Psoas muscle (tissue), 8 donors: ENCODE measurements around the gene CYP2D6. TPM values are rescaled to one million over a fixed set of nuclear protein-coding genes. Genes with fewer than 3 reads are reported as not detected.

Experiments
- ATAC-seq, 4 donors: fragments of 200-7000 bp; cut with Tn5 transposase; one replicate each; pipeline ENCODE4 v1.9.1; 2020; ENCODE audit warnings: moderate library complexity in 3 of 4, mild to moderate bottlenecking in 2 of 4
- DNase-seq, 2 donors: peaks; one replicate each; pipeline ENCODE4 v3.0.0-alpha.2; 2020
- H3K27ac ChIP-seq: fragments of 200-600 bp; one replicate; pipeline ENCODE4 v1.8.0; 2022
- H3K27me3 ChIP-seq, 3 donors: fragments of 200-600 bp in 1 of 3; one replicate each; pipeline versions ENCODE4 v1.6.1 to v1.8.0; 2013 to 2022; ENCODE audit warnings: low read length in 2 of 3, mild to moderate bottlenecking in 2 of 3, moderate library complexity in 1 of 3; ENCODE audit not compliant: insufficient read depth in 3 of 3
- H3K36me3 ChIP-seq, 2 donors: fragments of 200-600 bp in 1 of 2; one replicate each; pipeline versions ENCODE4 v1.6.1 to v1.8.0; 2013 to 2022; ENCODE audit warnings: low read depth in 1 of 2, mild to moderate bottlenecking in 1 of 2, moderate library complexity in 1 of 2; ENCODE audit not compliant: insufficient read depth in 1 of 2
- H3K4me1 ChIP-seq: fragments of 200-600 bp; one replicate; pipeline ENCODE4 v1.8.0; 2022
- H3K4me3 ChIP-seq: fragments of 200-600 bp; one replicate; pipeline ENCODE4 v1.8.0; 2022; ENCODE audit warnings: mild to moderate bottlenecking
- H3K9me3 ChIP-seq: fragments of 200-600 bp; one replicate; pipeline ENCODE4 v1.8.0; 2022
- WGBS, 3 donors: extraction: QIAGEN DNeasy Blood & Tissue Kit; methylation state at CpG; one replicate each; pipeline versions ENCODE4 v1.1.6 to v1.1.7; 2013; 5-methylcytosine and 5-hydroxymethylcytosine counted together
- intact Hi-C, 2 donors: fragments of 100-400 bp; cut with DNase I; formaldehyde crosslinking; loops; one replicate each; pipeline versions ENCODE4 v1.11.0 to v1.14.2; 2022
- polyA plus RNA-seq, 3 donors: library from polyadenylated mRNA; stranded (reverse); fragments of 200-250 nt; gene quantifications; one replicate each; pipeline ENCODE4 v1.2.3, GENCODE V29; 2013
- total RNA-seq, 4 donors: library from RNA; stranded (reverse); fragmentation: NEBNext Ultra II Directional in 2 of 4; extraction: Animal tissue kit (Norgen Biotek cat#: 25700) in 2 of 4; gene quantifications; one replicate each; pipeline versions ENCODE4 v1.2.1 to v1.2.4, GENCODE V29; 2021 to 2023
- TF ChIP-seq, protein P1 (sequence below): fragments of 200-600 bp; IDR thresholded peaks from one replicate; pipeline ENCODE4 v1.8.0; 2022; ENCODE audit warnings: antibody characterized with exemption
- donor health status: healthy with polysubstance abuse.
- donor health status: DM: no; HTN: no; CAD: no; lungs with moderate emphysema.
- donor health status: Bipolar disorder and iron deficiency.
- donor health status: healthy.
- donor health status: DM: yes; HTN: yes; CAD: no.
- donor health status: DM: no; HTN: no; CAD: no.
- donor health status: DM: no; HTN: no; CAD: no.
- donor health status: DM: yes; HTN: yes; CAD: no.

The CYP2D6 gene
- total and polyA plus RNA-seq, 7 donors: 0.03 to 0.44 (median 0.21) TPM; not detected in 1

DNA sequence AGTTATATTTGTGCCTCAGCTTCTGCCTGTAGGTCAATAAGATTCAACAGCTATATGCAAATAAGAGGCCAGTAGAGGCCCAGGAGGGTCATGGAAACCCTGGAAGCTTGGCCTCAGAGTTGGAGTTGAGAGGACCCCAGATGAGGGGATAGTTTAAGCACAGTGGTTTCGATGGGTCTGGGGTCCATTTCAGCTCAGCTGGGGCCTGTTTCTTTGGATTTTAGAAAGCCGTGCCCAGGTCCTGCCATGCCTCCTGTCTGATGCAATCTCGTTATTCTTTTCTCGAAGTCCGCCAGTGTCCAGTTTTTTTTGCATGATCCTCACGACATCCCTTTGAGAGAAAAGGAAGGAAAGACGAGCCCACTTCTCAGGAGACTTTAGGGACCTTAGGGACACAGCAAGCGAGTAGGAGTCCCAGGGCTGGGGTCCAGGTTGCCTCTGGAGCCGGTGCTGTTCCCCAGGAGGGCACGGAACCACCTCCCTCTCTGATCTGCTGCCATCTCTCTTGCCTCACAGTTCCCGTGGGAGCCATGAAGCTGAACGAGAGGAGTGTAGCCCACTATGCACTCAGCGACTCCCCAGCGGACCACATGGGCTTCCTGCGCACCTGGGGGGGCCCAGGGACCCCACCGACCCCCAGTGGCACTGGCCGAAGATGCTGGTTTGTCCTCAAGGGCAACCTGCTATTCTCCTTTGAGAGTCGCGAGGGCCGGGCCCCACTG is 53.7 kb downstream of the CYP2D6 start:
- Histone ChIP-seq H3K36me3 (peaks cover 0 to 12% of the 10 kb centered on the region in 2 donors), H3K4me1 (peaks cover 29% of the 10 kb centered on the region), H3K9me3 (no peaks in the 10 kb centered on the region), H3K4me3 (no peak overlapping the region), H3K27me3 (no peaks in the 10 kb centered on the region), H3K27ac (no peak overlapping the region)
- DNase-seq (peak in 1 of 2 donors; percentile 49), ATAC-seq (no peak)
- intact Hi-C loops: loop anchor here in 1 of 2 donors (10.0 kb wide), 1 partner anchor 262 kb away; no protein-coding TSS in a partner anchor
- TF ChIP-seq, protein P1, sequence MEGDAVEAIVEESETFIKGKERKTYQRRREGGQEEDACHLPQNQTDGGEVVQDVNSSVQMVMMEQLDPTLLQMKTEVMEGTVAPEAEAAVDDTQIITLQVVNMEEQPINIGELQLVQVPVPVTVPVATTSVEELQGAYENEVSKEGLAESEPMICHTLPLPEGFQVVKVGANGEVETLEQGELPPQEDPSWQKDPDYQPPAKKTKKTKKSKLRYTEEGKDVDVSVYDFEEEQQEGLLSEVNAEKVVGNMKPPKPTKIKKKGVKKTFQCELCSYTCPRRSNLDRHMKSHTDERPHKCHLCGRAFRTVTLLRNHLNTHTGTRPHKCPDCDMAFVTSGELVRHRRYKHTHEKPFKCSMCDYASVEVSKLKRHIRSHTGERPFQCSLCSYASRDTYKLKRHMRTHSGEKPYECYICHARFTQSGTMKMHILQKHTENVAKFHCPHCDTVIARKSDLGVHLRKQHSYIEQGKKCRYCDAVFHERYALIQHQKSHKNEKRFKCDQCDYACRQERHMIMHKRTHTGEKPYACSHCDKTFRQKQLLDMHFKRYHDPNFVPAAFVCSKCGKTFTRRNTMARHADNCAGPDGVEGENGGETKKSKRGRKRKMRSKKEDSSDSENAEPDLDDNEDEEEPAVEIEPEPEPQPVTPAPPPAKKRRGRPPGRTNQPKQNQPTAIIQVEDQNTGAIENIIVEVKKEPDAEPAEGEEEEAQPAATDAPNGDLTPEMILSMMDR: no peak
- 88 to 91% (median 88%) methylated on average over 20 of the region's 20 CpGs for WGBS, 3 donors

Other genes starting within 250 kb of the CYP2D6 start
- under 1 TPM in 3 of 4 donors, not detected in 1; 0.15 to 0.26 (median 0.26) TPM for gene SHISA8, start 215.7 kb downstream of the CYP2D6 start, total RNA-seq
- gene SHISA8, start 215.7 kb downstream of the CYP2D6 start, polyA plus RNA-seq: not detected
- 1 to 10 TPM in 1 of 4 donors, under 1 TPM in 3; 0.20 to 1.4 (median 0.38) TPM for gene TNFRSF13C, start 204.0 kb downstream of the CYP2D6 start, total RNA-seq
- under 1 TPM in 2 of 3 donors, not detected in 1; 0.01 to 0.05 TPM for gene TNFRSF13C, start 204.0 kb downstream of the CYP2D6 start, polyA plus RNA-seq
- gene CENPM, start 183.7 kb downstream of the CYP2D6 start, total RNA-seq: 1 to 10 TPM in 2 of 4 donors, under 1 TPM in 1, not detected in 1; 0.59 to 2.3 (median 1.5) TPM
- gene CENPM, start 183.7 kb downstream of the CYP2D6 start, polyA plus RNA-seq: 1 to 10 TPM in 2 of 3 donors, under 1 TPM in 1; 0.52 to 1.2 (median 1.1) TPM
- gene SEPTIN3, start 161.4 kb downstream of the CYP2D6 start, total RNA-seq: under 1 TPM in 1 of 4 donors, not detected in 3; 0.06 TPM
- under 1 TPM; 0.03 to 0.14 (median 0.05) TPM for gene SEPTIN3, start 161.4 kb downstream of the CYP2D6 start, polyA plus RNA-seq
- 1 to 10 TPM in 1 of 4 donors, under 1 TPM in 3; 0.22 to 1.7 (median 0.48) TPM for gene WBP2NL, start 132.0 kb downstream of the CYP2D6 start, total RNA-seq
- gene WBP2NL, start 132.0 kb downstream of the CYP2D6 start, polyA plus RNA-seq: under 1 TPM in 2 of 3 donors, not detected in 1; 0.22 to 0.40 TPM
- 1 to 10 TPM; 5.2 to 8.5 (median 7.7) TPM for gene NAGA, start 60.0 kb downstream of the CYP2D6 start, total RNA-seq
- gene NAGA, start 60.0 kb downstream of the CYP2D6 start, polyA plus RNA-seq: 1 to 10 TPM; 5.3 to 7.3 (median 5.7) TPM
- 1 to 10 TPM; 1.4 to 2.4 (median 2.1) TPM for gene PHETA2, start 56.6 kb downstream of the CYP2D6 start, total RNA-seq
- 1 to 10 TPM; 2.0 to 2.3 (median 2.2) TPM for gene PHETA2, start 56.6 kb downstream of the CYP2D6 start, polyA plus RNA-seq
- 100 to 1,000 TPM; 117 to 164 (median 129) TPM for gene SMDT1, start 51.1 kb downstream of the CYP2D6 start, total RNA-seq
- 100 to 1,000 TPM; 117 to 198 (median 194) TPM for gene SMDT1, start 51.1 kb downstream of the CYP2D6 start, polyA plus RNA-seq
- gene NDUFA6, start 40.0 kb downstream of the CYP2D6 start, total RNA-seq: 100 to 1,000 TPM; 149 to 181 (median 160) TPM
- gene NDUFA6, start 40.0 kb downstream of the CYP2D6 start, polyA plus RNA-seq: 100 to 1,000 TPM; 242 to 253 (median 245) TPM
- 10 to 100 TPM; 10.1 to 14.9 (median 12.1) TPM for gene TCF20, start 139.8 kb upstream of the CYP2D6 start, total RNA-seq
- 1 to 10 TPM; 3.2 to 9.5 (median 5.5) TPM for gene TCF20, start 139.8 kb upstream of the CYP2D6 start, polyA plus RNA-seq